SU-DHL-6 (cell line): ENCODE results near the gene ITIH6.

Experiments
- EZH2phosphoT487 ChIP-seq: fragments of 200-600 bp; sonication (generic), shearing (Covaris generic); conservative IDR thresholded peaks from 2 replicates; pipeline ENCODE4 v1.6.1; 2018; ENCODE audit warnings: mild to moderate bottlenecking, antibody characterized with exemption, low read length, moderate library complexity, mixed read lengths
- TF ChIP-seq, protein P1 (sequence below): fragments of 200-600 bp; sonication (generic); IDR thresholded peaks from one replicate; pipeline ENCODE4 v1.5.1; 2017; ENCODE audit warnings: antibody characterized with exemption, mild to moderate bottlenecking, low read length, moderate library complexity; ENCODE audit not compliant: insufficient read depth, poor library complexity, severe bottlenecking

DNA sequence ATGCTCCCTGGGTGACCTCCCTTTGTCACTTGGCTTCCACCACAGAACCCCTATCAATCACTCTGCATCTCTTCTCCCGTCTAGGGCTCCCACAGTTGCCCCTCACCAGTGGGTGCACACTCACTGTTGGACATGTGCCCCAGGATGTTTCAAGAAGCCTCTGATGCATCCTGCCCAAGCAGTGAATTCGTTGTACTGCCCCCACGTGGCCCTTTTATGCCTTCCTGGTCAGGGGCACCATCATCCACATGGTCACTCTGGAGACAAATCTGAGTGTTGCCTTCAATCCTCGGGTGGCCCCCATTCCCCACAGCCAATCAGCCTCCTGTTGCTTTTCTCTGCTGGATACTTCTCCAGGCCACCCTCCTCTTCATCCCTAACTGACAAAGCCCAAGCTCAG is 12.2 kb downstream of the ITIH6 start:
- TF ChIP-seq, protein P1, sequence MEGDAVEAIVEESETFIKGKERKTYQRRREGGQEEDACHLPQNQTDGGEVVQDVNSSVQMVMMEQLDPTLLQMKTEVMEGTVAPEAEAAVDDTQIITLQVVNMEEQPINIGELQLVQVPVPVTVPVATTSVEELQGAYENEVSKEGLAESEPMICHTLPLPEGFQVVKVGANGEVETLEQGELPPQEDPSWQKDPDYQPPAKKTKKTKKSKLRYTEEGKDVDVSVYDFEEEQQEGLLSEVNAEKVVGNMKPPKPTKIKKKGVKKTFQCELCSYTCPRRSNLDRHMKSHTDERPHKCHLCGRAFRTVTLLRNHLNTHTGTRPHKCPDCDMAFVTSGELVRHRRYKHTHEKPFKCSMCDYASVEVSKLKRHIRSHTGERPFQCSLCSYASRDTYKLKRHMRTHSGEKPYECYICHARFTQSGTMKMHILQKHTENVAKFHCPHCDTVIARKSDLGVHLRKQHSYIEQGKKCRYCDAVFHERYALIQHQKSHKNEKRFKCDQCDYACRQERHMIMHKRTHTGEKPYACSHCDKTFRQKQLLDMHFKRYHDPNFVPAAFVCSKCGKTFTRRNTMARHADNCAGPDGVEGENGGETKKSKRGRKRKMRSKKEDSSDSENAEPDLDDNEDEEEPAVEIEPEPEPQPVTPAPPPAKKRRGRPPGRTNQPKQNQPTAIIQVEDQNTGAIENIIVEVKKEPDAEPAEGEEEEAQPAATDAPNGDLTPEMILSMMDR, result no peak
- TF ChIP-seq EZH2phosphoT487, result no peak
